HG03354 (cell line): ENCODE measurements around the gene KCNAB2.

Experiments
- ATAC-seq: cut with Tn5 transposase; IDR thresholded peaks from one replicate; pipeline ENCODE4 v1.9.1; 2021; ENCODE audit warnings: mild to moderate bottlenecking; ENCODE audit not compliant: unreplicated experiment, poor library complexity, severe bottlenecking

KCNAB2 gene

GRCh38 chr1:6090996-6091822, 45.5 kb downstream of the KCNAB2 start:
- ATAC-seq = no peak

- ATAC-seq = no peak
Measured at GRCh38 chr1:6091823-6092109, 46.1 kb downstream of the KCNAB2 start.

DNA sequence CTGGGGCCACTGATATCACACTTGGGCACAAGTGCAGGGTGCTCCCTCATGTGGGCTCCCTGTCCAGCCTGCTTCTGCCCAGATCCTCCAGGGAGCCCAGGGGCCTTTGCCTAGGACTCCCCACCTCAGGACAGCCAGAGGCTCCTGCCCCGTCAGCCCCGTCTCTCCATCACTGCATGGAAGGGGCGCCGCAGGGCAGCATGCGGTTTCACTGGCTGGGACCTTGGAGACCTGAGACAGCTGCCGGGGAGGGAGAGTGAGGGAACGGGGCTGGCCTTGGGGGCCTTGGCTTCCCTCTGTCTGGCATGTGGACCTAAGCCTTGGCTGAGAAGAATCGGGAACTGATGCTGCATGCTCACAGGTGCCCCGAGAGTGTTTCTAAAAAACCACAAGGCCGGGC, 46.5 kb downstream of the KCNAB2 start:
- no peak for ATAC-seq

GRCh38 chr1:6093071-6093470, 47.4 kb downstream of the KCNAB2 start:
- no peak for ATAC-seq

GRCh38 chr1:6093611-6094010, 47.9 kb downstream of the KCNAB2 start:
- ATAC-seq = no peak

- no peak for ATAC-seq
Measured at GRCh38 chr1:6094246-6094645, 48.6 kb downstream of the KCNAB2 start.

GRCh38 chr1:6094801-6095505, 49.3 kb downstream of the KCNAB2 start:
- ATAC-seq = no peak

DNA sequence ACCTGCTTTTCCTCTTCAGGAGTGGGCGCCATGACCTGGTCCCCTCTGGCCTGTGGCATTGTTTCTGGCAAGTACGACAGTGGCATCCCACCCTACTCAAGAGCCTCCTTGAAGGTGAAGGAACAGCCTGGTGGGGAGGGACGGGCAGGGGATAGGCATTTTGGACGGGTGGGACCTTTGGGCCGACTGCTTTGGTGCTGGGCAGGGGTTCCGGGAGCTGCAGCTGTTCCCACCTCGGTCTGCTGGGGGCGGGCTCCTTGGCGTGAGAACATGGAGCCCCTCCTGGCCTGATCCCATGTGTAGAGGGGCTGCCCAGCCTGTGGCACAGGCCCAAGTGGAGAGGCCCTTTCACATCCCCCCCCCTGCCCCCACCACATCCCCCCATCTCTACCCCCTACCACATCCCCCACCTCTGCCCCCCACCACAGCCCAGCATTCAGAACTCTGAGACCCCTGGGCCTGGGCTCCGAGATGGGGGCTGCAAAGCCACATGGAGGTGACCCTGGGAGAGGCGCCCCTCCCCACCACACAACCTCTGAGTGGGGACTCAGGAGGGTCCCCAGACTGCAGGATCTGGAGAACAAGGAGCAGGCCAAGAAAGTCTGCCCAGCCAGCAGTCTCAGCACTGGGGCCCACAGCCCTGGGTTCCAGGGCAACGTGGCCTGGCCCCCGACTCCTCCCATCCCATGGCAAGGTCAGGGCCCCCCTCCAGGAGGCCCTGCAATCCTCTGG, 50.0 kb downstream of the KCNAB2 start:
- no peak for ATAC-seq

- ATAC-seq = no peak
Measured at GRCh38 chr1:6096243-6097116, 50.8 kb downstream of the KCNAB2 start.

DNA sequence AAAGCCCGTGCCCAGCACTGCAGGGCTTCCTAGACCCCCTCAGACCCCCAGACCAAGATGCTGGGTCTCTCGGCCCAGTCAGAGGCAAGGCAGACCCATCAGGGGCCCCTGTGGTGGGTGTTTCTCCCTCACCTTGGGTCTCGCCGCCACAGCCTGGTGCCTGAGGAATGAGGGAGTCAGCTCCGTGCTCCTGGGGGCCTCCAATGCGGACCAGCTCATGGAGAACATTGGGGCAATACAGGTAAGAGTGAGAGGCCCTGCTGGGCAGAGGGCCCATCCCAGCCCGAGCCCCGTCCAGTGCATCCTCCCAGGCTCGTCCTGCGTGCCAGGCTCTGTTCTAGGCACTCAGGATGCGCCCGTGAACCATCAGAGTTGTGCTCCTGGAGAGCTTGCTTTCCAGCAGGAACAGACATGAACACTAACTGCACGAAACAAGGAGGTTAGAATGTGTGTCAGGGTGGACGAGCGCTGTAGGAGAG, 51.5 kb downstream of the KCNAB2 start:
- ATAC-seq = no peak

DNA sequence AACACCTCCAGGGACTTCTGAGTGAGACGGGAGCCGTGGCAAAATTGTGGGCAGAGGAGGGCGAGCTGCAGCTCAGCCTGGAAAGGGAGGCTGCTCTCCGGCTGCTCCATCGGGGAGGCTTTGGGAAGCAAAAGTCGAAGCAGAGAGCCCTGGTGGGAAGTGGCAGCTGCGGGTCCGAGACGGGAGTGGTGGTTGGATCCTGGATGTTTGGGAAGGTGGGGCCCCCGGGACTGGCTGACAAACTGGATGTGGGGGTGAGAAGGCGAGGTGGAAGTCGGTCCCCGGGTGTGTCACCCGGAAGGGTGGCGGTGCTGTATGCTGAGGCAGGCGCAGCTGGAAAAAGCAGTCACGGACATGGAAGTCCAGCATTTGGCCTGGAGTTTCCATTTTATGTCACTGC, 52.1 kb downstream of the KCNAB2 start:
- ATAC-seq = no peak

DNA sequence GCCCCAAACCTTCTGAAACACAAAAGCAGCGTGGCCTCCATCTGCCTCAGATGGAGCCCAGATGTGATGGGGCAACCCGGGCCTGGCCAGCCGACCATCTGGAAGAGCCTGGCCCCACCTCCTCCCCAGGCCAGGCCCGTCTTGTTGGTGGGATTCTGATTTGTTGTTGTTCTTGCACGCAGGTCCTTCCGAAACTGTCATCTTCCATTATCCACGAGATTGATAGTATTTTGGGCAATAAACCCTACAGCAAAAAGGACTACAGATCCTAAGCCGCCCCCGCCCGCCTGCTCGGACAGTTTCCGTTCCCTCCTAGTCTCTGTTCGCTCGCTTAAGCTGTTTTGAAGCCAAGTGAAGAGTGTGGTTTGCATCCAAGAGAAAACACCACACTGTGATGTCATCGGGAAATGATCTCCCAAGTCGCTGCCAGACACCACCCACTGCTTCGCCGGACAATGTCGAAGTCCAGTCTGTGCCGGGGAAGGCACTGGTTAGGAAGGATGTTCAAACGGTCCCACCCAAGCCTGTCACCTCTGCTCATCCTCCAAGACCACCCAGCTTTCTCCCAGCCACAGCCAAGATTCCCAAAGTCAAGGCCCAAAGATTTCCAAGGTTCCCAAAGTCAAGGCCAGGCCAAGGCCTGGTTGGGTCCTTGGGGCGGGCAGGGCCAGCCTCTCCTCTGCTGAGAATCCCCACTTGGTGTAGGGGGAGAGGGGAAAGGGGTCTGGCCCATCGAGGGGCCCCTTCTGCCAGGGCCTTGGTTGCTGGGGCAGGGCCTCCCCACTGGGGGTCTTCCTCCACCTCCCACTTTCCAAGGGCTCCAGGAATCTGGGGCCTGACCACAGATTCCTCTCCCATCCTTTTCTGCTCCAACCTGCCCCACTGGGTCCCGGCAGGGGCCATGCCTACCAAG, 52.9 kb downstream of the KCNAB2 start:
- ATAC-seq = no peak

DNA sequence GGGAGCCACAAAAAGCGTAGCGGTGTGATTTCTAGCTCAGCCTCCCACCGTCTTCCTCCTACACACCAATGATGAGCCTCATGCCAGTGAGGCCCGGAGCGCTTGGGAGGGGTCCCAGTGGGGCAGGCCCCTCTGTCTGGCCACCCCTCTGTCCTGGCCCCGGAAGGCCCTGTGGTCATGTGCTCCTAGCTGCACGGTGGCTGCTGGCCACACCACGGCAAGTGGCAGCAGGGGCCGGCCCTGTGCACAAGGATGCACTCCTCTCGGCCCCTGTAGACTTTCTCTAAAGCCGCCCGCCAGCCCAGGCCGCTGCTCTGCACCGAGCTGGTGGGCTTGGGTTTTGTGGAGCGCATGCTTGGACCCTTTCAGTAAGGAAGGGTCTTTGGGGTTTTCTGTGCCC, 53.6 kb downstream of the KCNAB2 start:
- ATAC-seq = no peak

- ATAC-seq = no peak
Measured at GRCh38 chr1:6099787-6100765, 54.4 kb downstream of the KCNAB2 start.

- ATAC-seq = no peak
Measured at GRCh38 chr1:6100861-6101783, 55.4 kb downstream of the KCNAB2 start.

DNA sequence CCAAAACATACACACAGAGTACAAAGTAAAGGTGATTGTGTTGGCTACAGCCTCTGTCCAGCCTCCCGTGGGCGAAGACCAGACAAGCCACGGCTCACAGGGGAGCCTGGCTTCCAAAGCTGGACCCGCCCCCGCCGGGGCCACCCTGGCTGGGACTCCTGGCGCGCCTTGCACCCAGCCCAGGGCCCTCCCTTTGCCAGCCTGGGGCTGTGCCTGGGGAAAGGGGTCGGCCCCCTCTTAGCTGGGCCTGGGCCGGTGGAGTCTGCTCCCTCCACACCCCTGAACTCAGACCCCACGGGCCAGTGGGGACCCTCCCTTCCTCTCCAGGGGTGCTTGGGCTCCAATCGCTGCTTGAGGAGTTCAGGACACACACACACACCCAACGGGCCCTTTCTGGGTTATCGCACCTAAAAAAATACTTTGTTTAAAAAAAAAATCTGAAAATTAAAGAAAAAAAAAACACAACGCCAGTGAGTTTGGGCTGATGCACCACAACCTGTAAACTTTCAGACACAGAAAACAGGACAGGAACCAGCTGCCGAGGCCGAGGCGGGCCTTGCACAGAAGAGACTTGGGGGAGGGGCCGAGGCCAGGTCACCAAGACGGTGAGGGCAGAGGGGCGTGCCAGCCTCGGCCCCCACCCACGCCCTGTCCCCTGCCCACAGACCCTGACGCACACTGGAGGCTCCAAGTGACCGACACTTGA, 56.3 kb downstream of the KCNAB2 start:
- ATAC-seq = no peak
